Kidney glomerular epithelial cell (primary cell): ENCODE measurements around the gene HOOK2.

Experiments
- DNase-seq: peaks from one replicate; lab custom pipeline; 2025; lab: John Stamatoyannopoulos, UW

The HOOK2 gene

GRCh38 chr19:12782424-12783290 is 7.3 kb upstream of the HOOK2 start:
- peak; percentile 23 for DNase-seq

- DNase-seq = peak; percentile 24
Observed at GRCh38 chr19:12782174-12782423, 6.7 kb upstream of the HOOK2 start.

- DNase-seq = peak; percentile 23
Observed at GRCh38 chr19:12779162-12779993, 4.0 kb upstream of the HOOK2 start.

- no peak for DNase-seq
Observed at GRCh38 chr19:12778905-12779161, 3.5 kb upstream of the HOOK2 start.

- peak; percentile 9 for DNase-seq
Observed at GRCh38 chr19:12778017-12778904, 2.9 kb upstream of the HOOK2 start.

- DNase-seq = peak; percentile 73
Observed at GRCh38 chr19:12777217-12778016, 2.1 kb upstream of the HOOK2 start.

- DNase-seq = no peak
Observed at GRCh38 chr19:12773571-12773970, 1.8 kb downstream of the HOOK2 start.

GRCh38 chr19:12772323-12772722 is 3.0 kb downstream of the HOOK2 start:
- DNase-seq = no peak

- no peak for DNase-seq
Observed at GRCh38 chr19:12770922-12771321, 4.4 kb downstream of the HOOK2 start.

GRCh38 chr19:12769689-12770088 is 5.7 kb downstream of the HOOK2 start:
- no peak for DNase-seq

- DNase-seq = no peak
Observed at GRCh38 chr19:12767666-12768065, 7.7 kb downstream of the HOOK2 start.

- no peak for DNase-seq
Observed at GRCh38 chr19:12767150-12767549, 8.2 kb downstream of the HOOK2 start.

- peak; percentile 80 for DNase-seq
Observed at GRCh38 chr19:12766051-12766521, 9.3 kb downstream of the HOOK2 start.

- no peak for DNase-seq
Observed at GRCh38 chr19:12764698-12765097, 10.7 kb downstream of the HOOK2 start.

GRCh38 chr19:12763100-12763499 is 12.3 kb downstream of the HOOK2 start:
- no peak for DNase-seq

- no peak for DNase-seq
Observed at GRCh38 chr19:12759686-12760085, 15.7 kb downstream of the HOOK2 start.

GRCh38 chr19:12757544-12758274 is 17.6 kb downstream of the HOOK2 start:
- no peak for DNase-seq

- no peak for DNase-seq
Observed at GRCh38 chr19:12756150-12756883, 19.0 kb downstream of the HOOK2 start.

- no peak for DNase-seq
Observed at GRCh38 chr19:12754465-12755196, 20.7 kb downstream of the HOOK2 start.
